DMS79 treated with DMSO at 0.1 percent for 48 hours (cell line): ENCODE data around the gene APP.

Source experiments
- DNase-seq: peaks from one replicate; lab custom pipeline; 2025; lab: John Stamatoyannopoulos, UW

The APP gene

DNA sequence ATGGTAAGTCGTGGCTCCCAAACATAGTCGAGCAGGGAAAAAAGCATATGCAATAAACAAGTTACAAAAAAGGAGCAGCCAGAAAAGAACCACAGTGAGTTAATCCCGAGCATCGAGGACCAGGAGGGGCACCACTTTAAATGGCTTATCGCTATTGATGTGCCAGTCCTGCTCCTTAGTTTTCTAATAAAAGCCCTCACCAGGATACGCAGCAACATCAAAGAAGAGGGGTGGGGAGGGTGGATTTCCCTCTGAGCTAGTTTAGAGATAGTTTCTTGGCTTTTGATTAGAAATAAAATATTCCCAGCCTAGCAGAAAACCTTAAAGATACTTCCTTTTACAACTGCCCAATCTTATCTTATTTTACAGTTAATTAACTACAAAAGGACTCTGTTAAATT is 265.4 kb downstream of the APP start:
- DNase-seq, result no peak

GRCh38 chr21:25904044-25904695 is 266.4 kb downstream of the APP start:
- DNase-seq, result no peak

GRCh38 chr21:25903607-25904006 is 267.0 kb downstream of the APP start:
- DNase-seq, result no peak

DNA sequence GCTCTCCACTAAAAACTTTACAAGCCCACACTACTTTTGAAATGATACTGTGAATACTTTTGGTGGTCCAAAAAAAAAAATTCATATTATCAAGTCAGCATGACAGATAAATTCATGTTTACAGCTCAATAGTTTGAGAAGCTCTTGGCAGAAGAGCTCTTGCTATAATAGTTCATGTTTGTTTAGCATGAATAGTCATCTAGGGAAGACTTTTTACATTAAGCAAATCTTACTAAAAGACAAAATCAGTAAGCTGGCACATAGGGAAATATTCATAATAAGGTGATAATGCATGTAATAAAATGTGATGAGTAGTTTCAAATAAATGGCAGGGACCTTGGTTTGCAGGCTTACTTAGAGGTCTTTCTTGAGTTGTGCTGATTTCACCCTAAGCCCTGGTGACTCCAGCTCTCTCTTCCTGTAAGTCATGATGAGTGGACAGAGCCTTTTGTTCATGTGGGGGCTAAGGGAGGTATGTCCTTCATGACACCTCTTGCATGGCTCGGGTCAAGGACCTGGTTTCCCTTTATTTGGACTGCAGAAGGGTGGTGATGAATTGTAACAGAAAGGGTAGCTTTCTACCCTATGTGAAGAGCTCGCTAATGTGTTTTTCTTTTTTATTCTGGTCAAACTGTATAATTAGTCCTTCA is 269.1 kb downstream of the APP start:
- no peak for DNase-seq

GRCh38 chr21:25898671-25899070 is 271.9 kb downstream of the APP start:
- no peak for DNase-seq

- no peak for DNase-seq
Measured at GRCh38 chr21:25897383-25897782, 273.2 kb downstream of the APP start.

DNA sequence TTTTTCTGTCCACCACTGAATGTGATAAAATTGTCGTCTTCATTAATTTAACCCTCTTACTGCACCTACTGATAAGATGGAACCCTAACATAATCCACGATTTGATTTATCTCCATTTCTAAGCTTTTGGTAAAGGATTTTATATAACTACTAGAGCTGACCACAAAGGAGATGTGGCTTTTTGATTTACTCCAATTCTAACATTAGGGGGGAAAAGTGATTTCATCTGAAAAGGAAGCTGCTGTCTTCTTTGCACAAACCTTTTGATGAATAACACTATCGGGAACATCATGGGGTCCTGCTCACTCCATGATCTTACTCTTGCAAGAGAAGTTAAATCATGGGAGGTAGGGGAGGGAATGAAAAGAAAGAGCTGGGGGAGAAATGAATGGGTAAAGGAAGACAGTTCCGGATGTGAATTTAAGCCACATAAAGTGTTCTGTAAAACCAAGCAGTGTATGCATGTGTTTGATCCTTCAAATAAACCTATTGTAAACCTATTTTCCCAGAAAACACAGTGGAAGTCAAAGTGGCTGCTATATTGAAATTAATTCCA is 274.0 kb downstream of the APP start:
- DNase-seq, result no peak

DNA sequence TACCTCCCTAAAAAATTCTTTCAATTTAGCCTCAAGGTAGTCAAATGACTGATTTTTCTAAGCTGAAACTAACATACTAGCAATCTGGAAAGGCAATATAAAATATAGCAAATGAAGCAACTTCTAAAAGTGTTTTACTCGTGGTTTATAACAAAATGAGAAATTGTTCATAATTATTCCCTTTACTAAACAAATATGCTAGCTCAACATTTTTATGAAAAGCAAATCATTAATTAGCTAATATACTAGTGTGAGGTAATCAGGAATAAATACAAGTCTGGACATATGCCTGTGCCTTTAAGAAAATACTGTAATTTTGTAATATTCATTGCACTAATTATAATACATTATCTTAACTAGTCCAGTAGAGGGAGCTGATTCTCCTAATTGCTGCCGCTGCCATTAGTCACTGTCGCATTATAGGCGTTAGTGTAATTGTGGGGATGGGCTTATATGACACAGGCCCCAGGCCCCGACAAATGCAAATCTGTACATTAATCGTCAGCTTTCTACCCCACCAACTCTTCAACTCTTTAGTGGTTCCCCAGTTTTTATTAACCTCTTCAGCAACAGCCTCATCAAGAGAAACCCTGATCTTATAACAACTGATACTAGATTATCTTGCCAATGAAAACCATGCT is 274.9 kb downstream of the APP start:
- DNase-seq, result no peak

GRCh38 chr21:25893191-25893590 is 277.4 kb downstream of the APP start:
- DNase-seq, result no peak

GRCh38 chr21:25891596-25891995 is 279.0 kb downstream of the APP start:
- no peak for DNase-seq

DNA sequence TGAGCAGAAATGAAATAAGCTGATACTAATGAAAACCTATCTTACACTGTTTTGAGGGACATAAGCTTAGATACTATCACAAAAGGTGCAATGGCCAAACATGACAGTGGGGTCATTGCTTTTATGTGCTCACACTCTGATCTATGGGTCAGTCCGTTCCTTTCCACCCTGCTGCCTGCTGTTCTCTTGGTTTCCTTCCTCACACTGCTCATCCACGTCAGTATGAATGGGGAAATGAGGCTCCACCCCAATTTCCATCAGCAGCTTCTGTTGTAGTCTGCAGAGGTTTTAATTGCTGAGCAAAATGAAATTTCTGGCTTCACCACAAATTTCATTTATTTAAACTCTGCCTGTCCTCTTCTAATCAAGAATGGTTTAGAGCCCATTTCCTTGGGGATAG is 280.6 kb downstream of the APP start:
- no peak for DNase-seq

DNA sequence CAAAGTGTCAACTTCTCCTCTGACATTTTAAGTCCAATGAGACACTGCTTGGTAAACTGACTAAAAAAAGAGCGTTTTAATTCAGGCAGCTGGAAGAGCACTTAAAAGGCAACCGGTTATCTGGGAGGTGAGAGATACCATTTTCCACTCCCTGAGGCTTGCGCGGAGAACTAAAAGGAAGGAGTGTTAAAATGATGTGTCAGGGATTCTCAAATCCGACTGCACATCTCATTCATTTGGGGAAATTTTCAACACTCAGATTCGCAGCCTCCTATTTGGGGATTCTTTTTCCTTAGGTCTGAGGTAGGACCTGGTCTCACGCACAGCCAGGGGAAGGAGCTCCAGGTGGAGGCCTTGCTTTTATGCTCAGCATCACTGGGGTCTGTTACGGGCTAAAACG is 281.9 kb downstream of the APP start:
- no peak for DNase-seq

DNA sequence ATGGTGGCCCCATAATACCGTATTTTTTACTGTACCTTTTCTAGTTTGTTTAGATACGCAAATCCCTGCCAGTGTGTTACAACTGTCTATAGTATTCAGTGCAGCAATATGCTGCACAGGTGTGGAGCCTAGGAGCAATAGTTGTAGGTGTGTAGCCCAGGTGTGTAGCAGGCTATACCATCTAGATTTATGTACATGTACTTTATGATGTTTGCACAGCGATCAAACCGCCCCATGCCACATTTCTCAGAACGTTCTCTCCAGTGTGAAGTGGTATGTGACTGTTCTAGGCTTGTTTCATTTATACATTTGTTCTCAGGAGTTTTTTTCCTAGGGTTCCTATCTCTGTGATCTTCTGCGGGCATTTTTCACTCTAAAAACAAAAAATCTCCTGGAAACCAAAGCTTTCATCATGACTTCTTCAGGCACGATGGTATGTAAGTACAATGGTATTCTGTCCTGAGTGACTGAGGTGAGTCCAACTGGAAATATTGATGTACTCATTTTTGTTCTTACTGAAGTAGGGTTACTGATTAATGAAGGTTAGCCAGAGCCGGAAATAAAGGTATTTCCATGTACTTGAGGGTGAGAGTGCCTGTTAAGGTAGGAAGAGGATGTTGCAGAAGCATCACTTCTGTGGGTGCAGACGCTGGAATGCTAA is 282.8 kb downstream of the APP start:
- DNase-seq, result no peak

DNA sequence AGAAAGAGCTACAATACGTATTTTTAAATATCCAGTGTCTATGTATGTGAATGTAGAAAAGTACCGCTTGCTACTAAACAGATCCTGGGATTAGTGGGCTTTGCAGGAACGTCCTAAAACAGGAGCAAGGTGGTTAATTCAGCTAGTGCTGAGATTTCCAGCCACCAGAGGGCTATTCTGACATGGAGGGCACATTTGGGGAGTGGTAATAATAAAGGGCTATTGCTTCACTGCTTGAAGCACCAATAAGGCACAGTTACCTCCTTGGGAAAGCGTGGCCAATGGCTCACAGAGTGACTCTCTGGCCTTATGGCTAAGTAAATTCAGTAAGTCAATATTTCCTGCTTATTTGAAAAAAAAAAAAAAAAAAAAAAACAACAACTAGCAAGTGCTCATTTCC is 283.4 kb downstream of the APP start:
- DNase-seq, result no peak

DNA sequence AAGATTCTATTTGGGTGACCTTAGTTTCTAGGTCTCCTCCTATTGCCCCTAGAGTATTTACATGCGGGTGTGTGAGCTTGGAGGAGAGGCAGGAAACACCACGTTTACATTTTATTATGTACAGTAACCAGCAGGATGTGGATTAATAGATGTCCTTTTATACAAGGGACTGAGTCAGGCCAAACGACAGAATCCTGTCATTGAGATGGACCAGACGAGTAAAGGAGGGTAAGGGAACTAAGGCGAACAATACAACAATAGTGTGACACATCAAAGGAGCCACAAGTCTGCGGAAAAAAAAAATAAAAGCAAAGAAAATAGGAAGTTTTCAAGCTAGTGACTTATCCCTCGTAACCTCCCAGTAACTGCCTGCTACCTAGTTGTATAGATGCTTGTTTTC is 284.7 kb downstream of the APP start:
- DNase-seq, result no peak

GRCh38 chr21:25885405-25885804 is 285.2 kb downstream of the APP start:
- DNase-seq, result no peak

DNA sequence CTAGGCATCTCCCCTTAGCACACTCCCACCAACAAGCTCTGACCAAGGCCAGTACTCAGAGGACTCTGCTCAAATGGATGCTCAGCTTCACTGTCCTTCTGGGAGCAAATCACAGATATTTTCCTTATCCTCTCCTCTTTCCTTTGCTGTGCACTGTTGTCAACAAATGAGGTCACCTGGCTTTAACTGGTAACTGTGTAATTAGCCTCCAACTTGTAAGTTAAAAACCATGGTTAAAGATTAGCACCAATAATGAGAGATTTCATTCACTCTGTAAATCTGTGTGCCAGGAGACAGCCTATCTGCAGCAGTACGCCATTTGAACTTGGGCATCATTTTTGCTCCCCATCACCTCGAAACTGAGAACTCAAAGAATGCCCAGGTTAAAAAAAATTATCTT is 286.3 kb downstream of the APP start:
- no peak for DNase-seq

DNA sequence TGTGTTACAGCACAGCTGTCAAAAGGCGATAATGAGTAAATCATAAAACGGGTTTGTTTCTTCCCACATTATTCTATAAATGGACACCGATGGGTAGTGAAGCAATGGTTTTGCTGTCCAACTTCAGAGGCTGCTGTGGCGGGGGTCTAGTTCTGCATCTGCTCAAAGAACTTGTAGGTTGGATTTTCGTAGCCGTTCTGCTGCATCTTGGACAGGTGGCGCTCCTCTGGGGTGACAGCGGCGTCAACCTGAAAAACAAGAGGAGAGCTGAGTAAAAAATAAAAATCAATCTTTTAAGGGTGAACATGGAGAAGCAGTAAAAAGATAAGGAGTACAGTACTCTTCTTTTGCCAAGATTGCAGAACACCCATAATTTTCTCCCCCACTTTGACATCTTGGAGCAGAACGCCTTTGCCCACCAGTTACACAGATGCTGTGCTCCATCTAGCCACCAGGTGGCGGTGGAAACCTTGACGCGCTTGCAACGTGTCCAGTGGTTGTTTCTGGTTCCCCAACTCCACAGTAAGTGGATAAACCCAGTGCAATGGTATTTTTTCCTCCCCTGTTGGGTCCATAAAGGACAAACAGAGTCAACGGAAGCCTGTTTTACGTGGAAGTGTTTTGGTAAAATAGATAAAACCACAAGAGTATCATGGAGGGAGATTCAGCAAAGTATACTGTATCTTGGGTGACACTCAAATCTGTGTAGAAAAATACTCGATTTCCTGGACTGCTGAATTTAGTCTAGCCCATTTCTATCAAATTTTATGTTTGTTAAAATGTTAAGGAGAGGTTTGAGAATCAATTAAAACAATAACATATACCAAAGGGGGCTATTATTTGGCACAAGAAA is 288.8 kb downstream of the APP start:
- DNase-seq, result peak; percentile 41

- DNase-seq, result no peak
Measured at GRCh38 chr21:25879203-25879602, 291.4 kb downstream of the APP start.

DNA sequence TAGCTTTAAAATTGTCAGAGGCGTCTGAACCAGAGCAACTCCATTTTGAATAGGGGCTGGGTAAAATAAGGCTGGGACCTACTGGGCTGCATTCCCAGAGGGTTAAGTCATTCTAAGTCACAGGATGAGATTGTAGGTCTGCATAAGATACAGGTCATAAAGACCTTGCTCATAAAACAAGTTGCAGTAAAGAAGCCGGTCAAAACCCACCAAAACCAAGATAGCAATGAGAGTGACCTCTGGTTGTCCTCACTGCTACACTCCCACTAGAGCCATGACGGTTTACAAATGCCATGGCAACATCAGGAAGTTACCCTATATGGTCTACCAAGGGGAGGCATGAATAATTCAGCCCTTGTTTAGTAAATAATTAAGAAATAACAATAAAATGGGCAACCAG is 292.2 kb downstream of the APP start:
- no peak for DNase-seq

GRCh38 chr21:25872271-25872670 is 298.3 kb downstream of the APP start:
- no peak for DNase-seq

- DNase-seq, result no peak
Measured at GRCh38 chr21:25871566-25871965, 299.0 kb downstream of the APP start.
